ENCODE data around the gene ARHGAP42.

Gene ARHGAP42

GRCh38 chr11:100876815-100877520, 189.9 kb downstream of the ARHGAP42 start:
- Histone ChIP-seq H3K27me3 (ENCODE audit: insufficient read depth, low read depth, severe bottlenecking) (no peaks in the 10 kb centered on the region), H3K9me3 (ENCODE audit: severe bottlenecking) (no peaks in the 10 kb centered on the region), H3K4me3 (ENCODE audit: low read depth, low read length) (no peak overlapping the region), H3K27ac (no peak overlapping the region), H3K36me3 (no peaks in the 10 kb centered on the region)
- DNase-seq: no peak
- no peak for TF ChIP-seq CTCF (IDR thresholded peaks at IDR 0.05; ENCODE audit: low read depth, low read length)

DNA sequence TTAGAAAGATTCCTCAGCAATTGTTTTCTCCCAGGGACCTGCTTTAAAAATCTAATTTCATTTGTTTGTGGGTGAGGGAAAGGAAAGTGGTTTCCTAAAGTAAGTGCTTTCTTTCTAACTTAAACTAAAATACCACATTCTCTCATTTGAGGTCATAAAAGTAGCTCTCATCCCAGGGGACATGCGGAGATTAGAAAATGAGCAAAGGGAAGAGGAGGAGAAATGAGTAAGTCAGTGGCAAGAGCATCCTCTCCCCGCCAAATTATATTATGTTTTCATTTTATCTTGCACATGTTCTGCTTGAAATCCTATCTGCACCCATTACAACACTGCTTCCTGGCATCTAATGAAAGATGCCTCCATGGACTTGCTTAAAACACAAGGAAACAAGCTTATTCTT, 191.4 kb downstream of the ARHGAP42 start:
- Histone ChIP-seq H3K27ac (no peak overlapping the region), H3K9me3 (ENCODE audit: severe bottlenecking) (no peaks in the 10 kb centered on the region), H3K36me3 (no peaks in the 10 kb centered on the region), H3K4me3 (ENCODE audit: low read depth, low read length) (no peak overlapping the region), H3K27me3 (ENCODE audit: insufficient read depth, low read depth, severe bottlenecking) (no peaks in the 10 kb centered on the region)
- no peak for DNase-seq
- TF ChIP-seq CTCF (IDR thresholded peaks at IDR 0.05; ENCODE audit: low read depth, low read length): no peak

DNA sequence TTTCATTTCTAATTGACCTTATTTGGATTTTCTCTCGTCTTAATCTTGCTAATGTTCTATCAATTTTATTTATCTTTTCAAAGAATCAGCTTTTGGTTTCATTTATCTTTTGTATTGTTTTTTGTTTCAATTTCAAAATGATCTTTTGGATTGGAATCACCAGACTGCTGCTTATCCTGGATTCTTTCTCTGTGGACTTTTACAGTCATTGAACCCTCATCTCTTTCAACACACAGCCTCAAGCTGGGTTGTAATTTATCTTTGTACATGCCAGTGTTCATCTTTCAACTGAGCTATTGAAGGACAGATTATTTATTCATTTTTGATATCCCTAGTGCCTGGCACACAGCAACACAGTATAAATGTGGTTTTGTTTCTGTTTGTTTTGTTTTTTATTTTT, 195.9 kb downstream of the ARHGAP42 start:
- no peak for TF ChIP-seq CTCF (IDR thresholded peaks at IDR 0.05; ENCODE audit: low read depth, low read length)
- Histone ChIP-seq H3K27ac (no peak overlapping the region), H3K36me3 (no peaks in the 10 kb centered on the region), H3K27me3 (ENCODE audit: insufficient read depth, low read depth, severe bottlenecking) (no peaks in the 10 kb centered on the region), H3K9me3 (ENCODE audit: severe bottlenecking) (no peaks in the 10 kb centered on the region), H3K4me3 (ENCODE audit: low read depth, low read length) (no peak overlapping the region)
- no peak for DNase-seq

- Histone ChIP-seq H3K27ac (no peak overlapping the region), H3K9me3 (ENCODE audit: severe bottlenecking) (no peaks in the 10 kb centered on the region), H3K36me3 (no peaks in the 10 kb centered on the region), H3K27me3 (ENCODE audit: insufficient read depth, low read depth, severe bottlenecking) (no peaks in the 10 kb centered on the region), H3K4me3 (ENCODE audit: low read depth, low read length) (no peak overlapping the region)
- DNase-seq: no peak
- TF ChIP-seq CTCF (IDR thresholded peaks at IDR 0.05; ENCODE audit: low read depth, low read length): no peak
Observed at GRCh38 chr11:100883830-100884229, 196.7 kb downstream of the ARHGAP42 start.

DNA sequence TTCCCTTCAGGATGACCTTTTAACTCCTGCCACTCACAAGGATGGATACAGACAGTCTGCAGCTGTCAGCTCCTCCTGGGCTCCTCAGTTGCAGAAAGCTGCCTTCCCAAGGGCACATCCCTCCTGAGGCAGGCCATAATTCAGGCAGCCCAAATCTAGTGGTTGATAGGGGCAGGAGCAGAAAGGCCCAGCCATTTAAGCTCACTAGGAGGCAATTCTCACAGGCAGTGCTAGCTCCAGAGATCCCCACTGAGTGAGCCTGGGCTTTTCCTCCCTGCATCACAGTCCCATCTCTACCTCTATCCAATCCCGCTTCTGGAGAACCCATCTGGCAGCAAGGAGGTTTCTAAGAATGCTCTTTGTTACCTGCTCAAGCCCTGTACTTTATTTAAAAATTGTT, 200.6 kb downstream of the ARHGAP42 start:
- no peak for DNase-seq

More for the DNA sequence above, 200.6 kb downstream of the ARHGAP42 start:
- H3K9me3 ChIP-seq (ENCODE audit: severe bottlenecking): no peaks in the 10 kb centered on the region
- no peaks in the 10 kb centered on the region for H3K36me3 ChIP-seq
- TF ChIP-seq CTCF (IDR thresholded peaks at IDR 0.05; ENCODE audit: low read depth, low read length): no peak
- no peaks in the 10 kb centered on the region for H3K27me3 ChIP-seq (ENCODE audit: insufficient read depth, low read depth, severe bottlenecking)
- H3K27ac ChIP-seq: no peak overlapping the region
- no peak overlapping the region for H3K4me3 ChIP-seq (ENCODE audit: low read depth, low read length)
